Left kidney (tissue), 2 donors: ENCODE measurements around the gene LRGUK. TPM values are rescaled to one million over a fixed set of nuclear protein-coding genes. Genes with fewer than 3 reads are reported as not detected.
"Not testable (repeated sequence)": the region's sequence is repeated elsewhere in the genome, so short reads cannot be mapped to it uniquely, and the experiment has no call there.

Source experiments
- DNase-seq: peaks from one replicate; pipeline ENCODE4 v3.0.0-alpha.2; 2013
- polyA plus RNA-seq: library from polyadenylated mRNA; unstranded; fragments of 120-200 nt; gene quantifications from one replicate; pipeline ENCODE4 v1.2.1, GENCODE V29; 2013; ENCODE audit not compliant: insufficient read length

Gene LRGUK
- polyA plus RNA-seq, 1 donor: 4.3 TPM

GRCh38 chr7:134187893-134188292 is 60.8 kb downstream of the LRGUK start:
- DNase-seq: no peak

DNA sequence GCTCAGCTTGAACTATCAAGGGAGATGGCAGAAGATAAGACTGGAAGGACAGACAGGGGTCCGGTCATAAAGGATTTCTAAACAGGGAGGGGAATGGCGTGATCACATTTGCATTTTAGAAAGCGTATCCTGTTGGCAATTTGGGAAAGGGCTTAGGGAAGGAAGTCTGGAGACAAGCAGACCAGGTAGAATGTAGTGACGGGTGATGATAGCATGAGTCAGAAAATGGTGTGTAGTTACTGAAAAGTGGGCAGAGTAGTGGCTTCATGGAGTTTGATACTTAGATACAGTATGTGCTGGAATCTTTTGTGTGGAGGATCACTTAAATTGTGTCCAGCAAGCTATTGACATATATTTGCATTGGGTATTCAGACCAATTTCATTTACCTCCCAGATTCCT is 61.2 kb downstream of the LRGUK start:
- no peak for DNase-seq

DNA sequence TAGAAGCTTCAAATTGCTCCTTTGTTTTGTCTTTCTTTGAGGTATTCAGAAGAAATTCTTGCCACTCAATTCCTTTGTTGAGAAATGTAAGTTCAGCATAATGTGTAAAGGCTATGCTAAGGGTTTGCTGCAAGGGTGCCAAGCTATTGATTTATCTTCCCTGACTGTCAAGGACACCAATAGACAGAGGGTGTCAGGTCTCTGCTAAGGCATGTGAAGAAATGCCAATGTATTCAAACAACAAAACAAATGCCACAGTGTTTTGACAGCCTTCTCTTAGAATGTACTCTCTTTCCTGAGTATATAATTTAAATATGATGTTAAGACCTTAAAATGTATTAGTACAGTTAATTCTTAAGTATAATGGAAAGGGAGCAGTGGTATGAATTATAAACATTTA is 62.4 kb downstream of the LRGUK start:
- DNase-seq: no peak

DNA sequence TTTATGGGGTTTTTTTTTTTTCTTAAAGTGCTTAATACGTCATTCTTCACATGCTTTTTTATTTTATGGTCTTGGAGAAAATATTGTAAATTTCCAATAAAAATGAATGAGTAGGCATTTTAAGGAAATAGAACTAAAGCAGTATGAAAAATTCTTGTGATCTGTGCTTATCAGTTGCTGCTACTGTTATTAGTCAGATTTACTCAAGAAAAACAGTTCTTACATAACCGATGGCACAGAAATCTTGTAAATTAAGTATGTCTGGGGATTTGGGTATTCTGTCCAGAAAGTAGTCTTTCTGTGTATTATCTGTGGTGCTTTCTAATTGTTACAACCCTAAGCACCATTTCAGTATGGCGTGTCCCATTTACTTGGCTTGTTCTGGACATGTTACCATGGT is 64.7 kb downstream of the LRGUK start:
- no peak for DNase-seq

DNA sequence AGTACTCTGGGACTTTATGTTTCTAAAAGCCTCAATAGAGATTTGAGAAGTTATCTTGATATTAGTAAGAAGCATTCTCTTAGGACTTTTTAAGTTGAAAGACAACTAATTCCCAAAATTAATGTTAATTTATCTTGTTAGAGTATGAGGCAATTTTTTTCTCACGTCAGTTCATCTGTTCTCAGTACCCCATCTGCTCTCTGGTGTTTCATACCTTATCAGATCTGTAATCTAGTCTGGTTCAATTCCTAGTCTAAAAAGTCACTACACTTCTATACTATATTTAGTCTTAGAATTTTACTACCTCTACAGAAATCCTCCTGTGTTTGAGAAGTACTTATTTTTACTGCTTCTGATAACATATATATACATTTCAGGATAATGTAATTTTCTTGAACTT is 66.1 kb downstream of the LRGUK start:
- no peak for DNase-seq

DNA sequence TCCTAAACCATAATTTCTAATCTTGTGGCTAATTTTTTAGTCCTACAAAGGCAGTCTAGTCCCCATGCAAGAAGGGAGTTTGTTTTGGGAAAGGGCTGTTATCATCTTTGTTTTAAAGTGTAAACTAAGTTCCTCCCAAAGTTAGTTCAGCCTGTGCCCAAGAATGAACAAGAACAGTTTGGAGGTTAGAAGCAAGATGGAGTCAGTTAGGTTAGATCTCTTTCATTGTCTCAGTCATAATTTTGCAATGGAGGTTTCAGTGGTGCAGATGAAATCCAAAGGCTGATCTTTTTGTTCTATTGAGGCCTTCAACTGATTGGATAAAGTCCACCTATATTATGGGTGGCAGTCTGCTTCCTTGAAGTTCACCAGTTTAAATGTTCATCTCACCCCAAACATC is 68.1 kb downstream of the LRGUK start:
- no peak for DNase-seq

DNA sequence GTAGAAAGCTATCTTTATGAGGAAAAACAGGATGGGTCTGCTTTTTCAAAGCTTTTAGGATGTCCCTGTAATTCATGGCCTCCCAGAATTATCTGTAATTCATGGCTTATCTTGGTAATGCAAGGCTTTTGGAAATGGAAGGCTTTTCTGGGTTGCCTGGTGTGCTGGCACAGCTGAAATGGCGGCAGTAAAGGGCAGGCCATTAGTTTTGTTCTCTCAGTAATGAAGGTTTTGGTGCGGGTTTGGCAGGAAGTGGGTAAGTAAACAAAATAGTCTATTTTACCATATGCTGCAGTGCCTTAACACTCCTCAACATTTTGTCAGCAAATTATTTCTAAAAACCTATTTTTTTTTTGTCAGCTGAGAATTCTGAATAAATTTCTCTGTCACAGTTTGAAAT is 69.3 kb downstream of the LRGUK start:
- DNase-seq: no peak

GRCh38 chr7:134197345-134197744 is 70.2 kb downstream of the LRGUK start:
- DNase-seq: no peak

DNA sequence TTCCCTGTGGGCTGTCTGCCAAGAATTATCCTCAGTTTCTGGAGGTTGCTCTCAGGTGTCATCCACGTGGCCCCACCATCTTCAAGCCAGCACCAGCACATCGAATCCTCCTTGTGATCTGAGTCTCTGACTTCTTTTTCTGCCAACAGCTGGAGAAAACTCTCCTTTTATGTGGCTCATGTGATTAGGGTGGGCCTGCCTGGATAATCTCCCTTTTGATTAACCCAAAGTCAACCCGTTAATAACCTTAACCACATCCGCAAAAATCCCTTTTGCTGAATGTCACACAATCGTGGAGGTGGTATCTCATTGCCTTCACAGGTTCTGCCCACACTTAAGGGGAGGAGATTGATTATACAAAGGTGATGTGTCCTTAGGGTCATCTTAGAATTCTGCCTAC is 73.8 kb downstream of the LRGUK start:
- DNase-seq: no peak

GRCh38 chr7:134201569-134202261 is 74.6 kb downstream of the LRGUK start:
- no peak for DNase-seq

- DNase-seq: no peak
Measured at GRCh38 chr7:134203186-134203889, 76.2 kb downstream of the LRGUK start.

GRCh38 chr7:134209322-134210015 is 82.3 kb downstream of the LRGUK start:
- no peak for DNase-seq

DNA sequence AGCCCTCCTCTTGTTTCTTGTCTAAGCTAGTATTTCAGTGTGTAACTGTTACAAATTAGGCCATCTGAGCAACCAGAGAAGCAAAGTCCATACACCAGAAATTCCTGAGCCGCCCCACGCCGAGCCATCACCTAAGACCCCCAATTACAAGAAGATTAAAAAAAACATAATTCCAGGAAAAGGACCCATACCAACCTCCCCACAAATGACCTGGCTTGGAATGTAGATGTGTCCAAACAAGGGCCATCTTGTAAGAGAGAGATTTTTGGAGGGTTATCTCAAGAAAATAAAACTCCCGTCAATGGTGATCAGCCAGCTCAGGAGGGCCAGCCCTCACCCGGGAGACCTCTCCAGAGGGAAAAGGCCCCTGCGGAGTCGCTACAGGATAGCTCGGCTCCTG is 83.1 kb downstream of the LRGUK start:
- DNase-seq: no peak

GRCh38 chr7:134210976-134211663 is 84.0 kb downstream of the LRGUK start:
- DNase-seq: no peak

GRCh38 chr7:134211817-134212216 is 84.7 kb downstream of the LRGUK start:
- no peak for DNase-seq

DNA sequence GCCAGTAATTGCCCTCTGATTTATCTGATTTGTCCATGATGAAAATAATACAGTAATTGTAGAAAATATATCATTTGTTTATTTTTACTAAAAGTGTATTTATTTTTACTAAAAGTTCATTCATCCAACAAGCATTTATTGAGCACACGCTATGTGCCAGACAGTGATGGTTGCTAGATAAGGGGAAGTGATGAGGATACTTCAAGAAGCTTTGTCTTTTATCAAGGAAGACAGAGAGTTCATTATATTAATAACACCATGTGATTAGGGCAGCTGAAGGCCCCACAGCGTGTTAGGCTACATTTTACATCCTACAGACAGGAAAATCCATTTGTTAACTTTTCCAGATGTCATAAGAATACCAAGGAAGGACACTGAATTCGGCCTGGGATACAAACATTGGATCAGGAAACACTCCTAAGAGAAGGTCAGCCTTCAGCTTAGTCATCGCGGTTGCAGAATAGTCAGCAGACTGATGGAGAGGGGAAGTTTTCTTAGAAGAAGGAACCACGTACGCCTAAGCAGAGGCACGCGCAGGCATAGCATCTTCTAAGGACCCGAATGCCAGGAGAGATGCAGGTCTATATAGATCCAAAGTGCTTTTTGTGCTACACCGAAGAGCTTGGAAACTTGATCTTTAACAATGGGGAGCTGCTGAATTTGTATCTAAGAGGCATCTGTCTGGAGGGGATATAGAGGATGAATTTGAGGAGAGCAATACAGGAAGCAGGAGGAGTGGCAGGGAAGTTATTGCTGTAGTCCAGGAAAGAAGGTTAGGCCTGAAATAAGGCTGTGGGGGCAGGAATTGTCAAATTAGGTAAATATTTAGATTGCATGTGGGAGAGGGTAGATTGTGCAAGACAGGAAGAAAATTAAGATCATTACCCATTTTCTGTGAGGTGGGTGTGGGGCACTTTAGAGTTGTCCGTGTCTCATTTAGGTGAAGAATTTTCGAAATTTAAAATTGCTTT is 85.7 kb downstream of the LRGUK start:
- DNase-seq: no peak

- no peak for DNase-seq
Measured at GRCh38 chr7:134220236-134220635, 93.1 kb downstream of the LRGUK start.

DNA sequence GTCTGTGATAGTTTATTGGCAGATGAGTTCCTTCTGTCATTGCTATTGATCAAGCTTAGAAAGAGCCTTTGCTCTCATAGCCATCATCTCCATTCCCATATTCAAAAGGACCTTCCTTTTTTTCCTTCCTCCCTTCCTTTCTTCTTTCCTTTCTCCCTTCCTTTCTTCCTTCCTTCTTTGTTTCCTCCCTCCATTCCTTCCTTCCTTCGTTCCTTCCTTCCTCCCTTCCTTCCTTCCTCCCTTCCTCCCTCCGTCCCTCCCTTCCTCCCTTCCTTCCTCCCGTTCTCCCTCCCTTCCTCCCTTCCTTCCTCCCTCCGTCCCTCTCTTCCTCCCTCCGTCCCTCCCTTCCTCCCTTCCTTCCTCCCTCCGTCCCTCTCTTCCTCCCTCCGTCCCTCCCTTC is 104.2 kb downstream of the LRGUK start:
- DNase-seq: not testable (repeated sequence)

DNA sequence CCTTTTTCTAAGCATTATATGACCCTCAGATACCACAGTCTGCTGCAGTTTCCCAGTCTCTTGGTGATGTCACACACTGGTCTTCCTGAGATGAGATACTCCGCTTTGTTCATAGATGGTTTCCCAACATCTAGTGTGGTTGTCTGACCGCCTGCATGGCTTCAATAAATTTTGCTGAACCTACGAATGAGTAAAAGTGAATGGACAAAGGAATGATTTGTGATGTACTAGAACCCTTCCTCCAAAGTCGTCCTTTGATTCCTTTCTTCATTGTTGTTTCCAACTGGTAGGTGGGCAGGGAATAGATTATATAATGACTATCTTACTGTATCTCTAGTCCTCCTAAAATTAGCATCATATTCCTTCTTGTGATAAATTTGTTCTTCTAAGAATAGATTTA is 107.1 kb downstream of the LRGUK start:
- DNase-seq: no peak

DNA sequence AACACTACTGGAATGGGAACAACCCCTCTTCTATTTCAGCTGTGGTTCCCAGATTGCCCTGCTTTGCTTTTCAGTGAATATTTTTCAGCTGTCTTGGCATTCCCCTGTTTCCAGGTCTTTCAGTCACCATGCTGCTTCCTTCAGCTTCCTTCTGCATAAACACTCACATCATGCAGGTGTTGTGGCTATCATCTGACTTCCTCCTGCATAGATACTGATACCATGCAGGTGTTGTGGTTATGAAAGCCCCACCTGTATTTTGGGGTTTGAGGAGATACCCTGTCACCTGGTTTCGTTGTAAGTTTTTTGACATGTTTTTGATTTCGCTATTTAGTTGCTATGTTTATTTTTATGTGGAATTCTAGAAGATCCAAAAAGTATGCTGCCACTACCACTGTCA is 118.1 kb downstream of the LRGUK start:
- no peak for DNase-seq

- no peak for DNase-seq
Measured at GRCh38 chr7:134246347-134246746, 119.2 kb downstream of the LRGUK start.

GRCh38 chr7:134246761-134247160 is 119.6 kb downstream of the LRGUK start:
- DNase-seq: no peak
